ENCODE measurements around the gene KDM1B. TPM values are rescaled to one million over a fixed set of nuclear protein-coding genes. Genes with fewer than 3 reads are reported as not detected.
"Not testable (repeated sequence)": the region's sequence is repeated elsewhere in the genome, so short reads cannot be mapped to it uniquely, and the experiment has no call there.

KDM1B gene
- total RNA-seq, 4 donors from 2014 or later: 14.5 to 29.9 (median 26.0) TPM

GRCh38 chr6:18142591-18142861 lies 12.7 kb upstream of the KDM1B start:
- ATAC-seq (no peak), DNase-seq (no peak)
- no peak overlapping the region for H3K4me3 ChIP-seq
- no peaks in the 10 kb centered on the region for H3K9me3 ChIP-seq
- intact Hi-C loops (cut with DNase I; ENCODE audit: low total_unique reads): no loop called here
- in situ Hi-C loops (cut with MboI; ENCODE audit: low sequenced_read_pairs in 4 of 4): no loop called here
- H3K27me3 ChIP-seq: no peaks in the 10 kb centered on the region
- TF ChIP-seq CTCF (IDR thresholded peaks at IDR 0.05 in 4 of 5, conservative IDR thresholded peaks at IDR 0.05 in 1 of 5) (no peak), POLR2A (IDR thresholded peaks at IDR 0.05) (no peak)
- no peak overlapping the region for H3K27ac ChIP-seq
- H3K36me3 ChIP-seq: peaks cover 0 to 43% of the 10 kb centered on the region in 2 donors
- H3K4me1 ChIP-seq: no peaks in the 10 kb centered on the region

GRCh38 chr6:18147160-18147559 lies 8.1 kb upstream of the KDM1B start:
- in situ Hi-C loops (cut with MboI; ENCODE audit: low sequenced_read_pairs in 4 of 4) (no loop called here), intact Hi-C loops (cut with DNase I; ENCODE audit: low total_unique reads) (no loop called here)
- TF ChIP-seq POLR2A (IDR thresholded peaks at IDR 0.05) (no peak), CTCF (IDR thresholded peaks at IDR 0.05 in 4 of 5, conservative IDR thresholded peaks at IDR 0.05 in 1 of 5) (no peak)
- Histone ChIP-seq H3K27me3 (no peaks in the 10 kb centered on the region), H3K4me3 (no peak overlapping the region), H3K9me3 (no peaks in the 10 kb centered on the region), H3K27ac (no peak overlapping the region), H3K36me3 (peaks cover 0 to 26% of the 10 kb centered on the region in 2 donors), H3K4me1 (no peaks in the 10 kb centered on the region)
- ATAC-seq (no peak), DNase-seq (no peak)

GRCh38 chr6:18147616-18148015 lies 7.6 kb upstream of the KDM1B start:
- Histone ChIP-seq H3K4me3 (no peak overlapping the region), H3K36me3 (peaks cover 0 to 22% of the 10 kb centered on the region in 2 donors), H3K27ac (no peak overlapping the region), H3K4me1 (no peaks in the 10 kb centered on the region), H3K27me3 (no peaks in the 10 kb centered on the region), H3K9me3 (no peaks in the 10 kb centered on the region)
- DNase-seq: no peak
- TF ChIP-seq POLR2A (IDR thresholded peaks at IDR 0.05): no peak
- no peak for TF ChIP-seq CTCF (IDR thresholded peaks at IDR 0.05 in 4 of 5, conservative IDR thresholded peaks at IDR 0.05 in 1 of 5)
- ATAC-seq: no peak
- intact Hi-C loops (cut with DNase I; ENCODE audit: low total_unique reads) (no loop called here), in situ Hi-C loops (cut with MboI; ENCODE audit: low sequenced_read_pairs in 4 of 4) (no loop called here)

GRCh38 chr6:18148304-18149025 lies 6.8 kb upstream of the KDM1B start:
- no peak for DNase-seq
- H3K27me3 ChIP-seq: no peaks in the 10 kb centered on the region
- TF ChIP-seq CTCF (IDR thresholded peaks at IDR 0.05 in 4 of 5, conservative IDR thresholded peaks at IDR 0.05 in 1 of 5): no peak
- no peak for TF ChIP-seq POLR2A (IDR thresholded peaks at IDR 0.05)
- H3K4me1 ChIP-seq: peaks cover 0 to 5% of the 10 kb centered on the region in 2 donors
- intact Hi-C loops (cut with DNase I; ENCODE audit: low total_unique reads): no loop called here
- no peaks in the 10 kb centered on the region for H3K9me3 ChIP-seq
- H3K27ac ChIP-seq: no peak overlapping the region
- no peak for ATAC-seq
- in situ Hi-C loops (cut with MboI; ENCODE audit: low sequenced_read_pairs in 4 of 4): no loop called here
- H3K36me3 ChIP-seq: peaks cover 0 to 22% of the 10 kb centered on the region in 2 donors
- no peak overlapping the region for H3K4me3 ChIP-seq

- in situ Hi-C loops (cut with MboI; ENCODE audit: low sequenced_read_pairs in 4 of 4); DNase-seq; ATAC-seq; H3K9me3 ChIP-seq; H3K27me3 ChIP-seq; H3K27ac ChIP-seq; H3K4me3 ChIP-seq: not testable (repeated sequence)
- Histone ChIP-seq H3K36me3 (peaks cover 0 to 22% of the 10 kb centered on the region in 2 donors), H3K4me1 (peaks cover 14 to 19% of the 10 kb centered on the region in 2 donors)
- intact Hi-C loops (cut with DNase I; ENCODE audit: low total_unique reads): loop anchor here (5.0 to 10.0 kb wide), 2 partner anchors 167 to 1869 kb away; partner anchors contain the start of gene KIF13A
Observed at GRCh38 chr6:18151391-18151790, 3.8 kb upstream of the KDM1B start.
